Activated naive CD8-positive, alpha-beta T cell treated with anti-CD3 and anti-CD28 coated beads, Interleukin-2, amount 50 U/mL, for 24 hours (primary cell): ENCODE data around the gene SH3PXD2B.

ENCODE experiments used
- ATAC-seq: fragments of 150-1000 bp; cut with Tn5 transposase; one replicate; pipeline ENCODE4 v1.10.0; 2021
- DNase-seq: peaks from one replicate; pipeline ENCODE4 v3.0.0; 2021
- H3K27ac Mint-ChIP-seq: one replicate; pipeline ENCODE4 v1.8.0; 2021; ENCODE audit warnings: mild to moderate bottlenecking, mixed read lengths
- H3K27me3 Mint-ChIP-seq: one replicate; pipeline ENCODE4 v1.8.0; 2021; ENCODE audit warnings: mixed read lengths
- H3K36me3 Mint-ChIP-seq: one replicate; pipeline ENCODE4 v1.8.0; 2021; ENCODE audit warnings: low read depth, mixed read lengths
- H3K4me1 Mint-ChIP-seq: one replicate; pipeline ENCODE4 v1.8.0; 2021; ENCODE audit warnings: mixed read lengths
- H3K4me3 Mint-ChIP-seq: one replicate; pipeline ENCODE4 v1.8.0; 2021; ENCODE audit warnings: mild to moderate bottlenecking, moderate library complexity, mixed read lengths
- H3K9me3 Mint-ChIP-seq: one replicate; pipeline ENCODE4 v1.8.0; 2021; ENCODE audit warnings: mixed read lengths

The SH3PXD2B gene

GRCh38 chr5:172440486-172440885 is 13.8 kb downstream of the SH3PXD2B start:
- Mint-ChIP-seq H3K9me3 (no peaks in the 10 kb centered on the region), H3K4me3 (no peak overlapping the region), H3K27me3 (peaks cover 28% of the 10 kb centered on the region), H3K4me1 (peaks cover 22% of the 10 kb centered on the region), H3K27ac (no peak overlapping the region), H3K36me3 (no peaks in the 10 kb centered on the region)
- ATAC-seq (no peak), DNase-seq (no peak)

GRCh38 chr5:172439785-172440477 is 14.4 kb downstream of the SH3PXD2B start:
- H3K4me1 Mint-ChIP-seq: peaks cover 22% of the 10 kb centered on the region
- H3K27ac Mint-ChIP-seq: no peak overlapping the region
- ATAC-seq: no peak
- H3K27me3 Mint-ChIP-seq: peaks cover 23% of the 10 kb centered on the region
- H3K36me3 Mint-ChIP-seq: no peaks in the 10 kb centered on the region
- no peak overlapping the region for H3K4me3 Mint-ChIP-seq
- DNase-seq: no peak
- H3K9me3 Mint-ChIP-seq: no peaks in the 10 kb centered on the region

GRCh38 chr5:172438319-172438668 is 16.0 kb downstream of the SH3PXD2B start:
- Mint-ChIP-seq H3K27me3 (peaks cover 11% of the 10 kb centered on the region), H3K4me1 (peaks cover 8% of the 10 kb centered on the region), H3K27ac (no peak overlapping the region), H3K36me3 (no peaks in the 10 kb centered on the region), H3K9me3 (no peaks in the 10 kb centered on the region), H3K4me3 (no peak overlapping the region)
- ATAC-seq: no peak
- no peak for DNase-seq

GRCh38 chr5:172437445-172438318 is 16.6 kb downstream of the SH3PXD2B start:
- Mint-ChIP-seq H3K27ac (no peak overlapping the region), H3K9me3 (no peaks in the 10 kb centered on the region), H3K36me3 (no peaks in the 10 kb centered on the region), H3K4me3 (no peak overlapping the region), H3K4me1 (peaks cover 2% of the 10 kb centered on the region), H3K27me3 (peaks cover 7% of the 10 kb centered on the region)
- DNase-seq (no peak), ATAC-seq (no peak)

GRCh38 chr5:172436879-172437369 is 17.4 kb downstream of the SH3PXD2B start:
- H3K36me3 Mint-ChIP-seq: no peaks in the 10 kb centered on the region
- ATAC-seq: no peak
- H3K4me3 Mint-ChIP-seq: no peak overlapping the region
- no peak overlapping the region for H3K27ac Mint-ChIP-seq
- peaks cover 3% of the 10 kb centered on the region for H3K27me3 Mint-ChIP-seq
- no peak for DNase-seq
- no peaks in the 10 kb centered on the region for H3K9me3 Mint-ChIP-seq
- no peaks in the 10 kb centered on the region for H3K4me1 Mint-ChIP-seq

- Mint-ChIP-seq H3K27me3 (no peaks in the 10 kb centered on the region), H3K4me3 (no peak overlapping the region), H3K27ac (no peak overlapping the region), H3K4me1 (no peaks in the 10 kb centered on the region), H3K9me3 (no peaks in the 10 kb centered on the region), H3K36me3 (no peaks in the 10 kb centered on the region)
- DNase-seq (no peak), ATAC-seq (no peak)
Measured at GRCh38 chr5:172436078-172436878, 18.0 kb downstream of the SH3PXD2B start.

- Mint-ChIP-seq H3K36me3 (no peaks in the 10 kb centered on the region), H3K27ac (no peak overlapping the region), H3K4me3 (no peak overlapping the region), H3K27me3 (no peaks in the 10 kb centered on the region), H3K9me3 (no peaks in the 10 kb centered on the region), H3K4me1 (no peaks in the 10 kb centered on the region)
- no peak for DNase-seq
- ATAC-seq: no peak
Measured at GRCh38 chr5:172435362-172436077, 18.8 kb downstream of the SH3PXD2B start.

GRCh38 chr5:172434251-172434650 is 20.1 kb downstream of the SH3PXD2B start:
- DNase-seq (no peak), ATAC-seq (no peak)
- no peak overlapping the region for H3K27ac Mint-ChIP-seq
- H3K9me3 Mint-ChIP-seq: no peaks in the 10 kb centered on the region
- no peaks in the 10 kb centered on the region for H3K4me1 Mint-ChIP-seq
- no peak overlapping the region for H3K4me3 Mint-ChIP-seq
- H3K27me3 Mint-ChIP-seq: no peaks in the 10 kb centered on the region
- H3K36me3 Mint-ChIP-seq: no peaks in the 10 kb centered on the region

- Mint-ChIP-seq H3K4me3 (no peak overlapping the region), H3K27ac (no peak overlapping the region)
- no peak for ATAC-seq
Measured at GRCh38 chr5:172433513-172433912, 20.8 kb downstream of the SH3PXD2B start.

GRCh38 chr5:172433071-172433470 is 21.3 kb downstream of the SH3PXD2B start:
- no peaks in the 10 kb centered on the region for H3K9me3 Mint-ChIP-seq

More at GRCh38 chr5:172433513-172433912, 20.8 kb downstream of the SH3PXD2B start:
- no peaks in the 10 kb centered on the region for H3K27me3 Mint-ChIP-seq
- no peaks in the 10 kb centered on the region for H3K9me3 Mint-ChIP-seq
- no peaks in the 10 kb centered on the region for H3K36me3 Mint-ChIP-seq
- DNase-seq: no peak
- H3K4me1 Mint-ChIP-seq: no peaks in the 10 kb centered on the region

GRCh38 chr5:172430354-172430753 is 24.0 kb downstream of the SH3PXD2B start:
- Mint-ChIP-seq H3K4me3 (no peak overlapping the region), H3K4me1 (no peaks in the 10 kb centered on the region), H3K36me3 (no peaks in the 10 kb centered on the region), H3K9me3 (no peaks in the 10 kb centered on the region), H3K27me3 (peaks cover 8% of the 10 kb centered on the region), H3K27ac (no peak overlapping the region)
- no peak for ATAC-seq
- DNase-seq: no peak

More at GRCh38 chr5:172433071-172433470, 21.3 kb downstream of the SH3PXD2B start:
- DNase-seq (no peak), ATAC-seq (no peak)
- H3K27ac Mint-ChIP-seq: no peak overlapping the region
- no peaks in the 10 kb centered on the region for H3K4me1 Mint-ChIP-seq
- no peaks in the 10 kb centered on the region for H3K36me3 Mint-ChIP-seq
- no peak overlapping the region for H3K4me3 Mint-ChIP-seq
- H3K27me3 Mint-ChIP-seq: no peaks in the 10 kb centered on the region

GRCh38 chr5:172429201-172429940 is 25.0 kb downstream of the SH3PXD2B start:
- H3K36me3 Mint-ChIP-seq: no peaks in the 10 kb centered on the region
- no peak for DNase-seq
- H3K4me3 Mint-ChIP-seq: no peak overlapping the region
- peaks cover 10% of the 10 kb centered on the region for H3K27me3 Mint-ChIP-seq
- H3K9me3 Mint-ChIP-seq: no peaks in the 10 kb centered on the region
- ATAC-seq: no peak
- no peaks in the 10 kb centered on the region for H3K4me1 Mint-ChIP-seq
- no peak overlapping the region for H3K27ac Mint-ChIP-seq

- ATAC-seq (no peak), DNase-seq (no peak)
- Mint-ChIP-seq H3K27ac (no peak overlapping the region), H3K4me3 (no peak overlapping the region), H3K9me3 (no peaks in the 10 kb centered on the region), H3K27me3 (peaks cover 10% of the 10 kb centered on the region), H3K36me3 (no peaks in the 10 kb centered on the region), H3K4me1 (no peaks in the 10 kb centered on the region)
Measured at GRCh38 chr5:172428224-172429166, 25.8 kb downstream of the SH3PXD2B start.
